HG02610 (cell line): Measurements from ENCODE around the gene TANK.

ENCODE experiments used
- ATAC-seq: cut with Tn5 transposase; IDR thresholded peaks from one replicate; pipeline ENCODE4 v1.9.1; 2021; ENCODE audit warnings: mild to moderate bottlenecking, moderate library complexity; ENCODE audit not compliant: unreplicated experiment

TANK gene, protein sequence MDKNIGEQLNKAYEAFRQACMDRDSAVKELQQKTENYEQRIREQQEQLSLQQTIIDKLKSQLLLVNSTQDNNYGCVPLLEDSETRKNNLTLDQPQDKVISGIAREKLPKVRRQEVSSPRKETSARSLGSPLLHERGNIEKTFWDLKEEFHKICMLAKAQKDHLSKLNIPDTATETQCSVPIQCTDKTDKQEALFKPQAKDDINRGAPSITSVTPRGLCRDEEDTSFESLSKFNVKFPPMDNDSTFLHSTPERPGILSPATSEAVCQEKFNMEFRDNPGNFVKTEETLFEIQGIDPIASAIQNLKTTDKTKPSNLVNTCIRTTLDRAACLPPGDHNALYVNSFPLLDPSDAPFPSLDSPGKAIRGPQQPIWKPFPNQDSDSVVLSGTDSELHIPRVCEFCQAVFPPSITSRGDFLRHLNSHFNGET

DNA sequence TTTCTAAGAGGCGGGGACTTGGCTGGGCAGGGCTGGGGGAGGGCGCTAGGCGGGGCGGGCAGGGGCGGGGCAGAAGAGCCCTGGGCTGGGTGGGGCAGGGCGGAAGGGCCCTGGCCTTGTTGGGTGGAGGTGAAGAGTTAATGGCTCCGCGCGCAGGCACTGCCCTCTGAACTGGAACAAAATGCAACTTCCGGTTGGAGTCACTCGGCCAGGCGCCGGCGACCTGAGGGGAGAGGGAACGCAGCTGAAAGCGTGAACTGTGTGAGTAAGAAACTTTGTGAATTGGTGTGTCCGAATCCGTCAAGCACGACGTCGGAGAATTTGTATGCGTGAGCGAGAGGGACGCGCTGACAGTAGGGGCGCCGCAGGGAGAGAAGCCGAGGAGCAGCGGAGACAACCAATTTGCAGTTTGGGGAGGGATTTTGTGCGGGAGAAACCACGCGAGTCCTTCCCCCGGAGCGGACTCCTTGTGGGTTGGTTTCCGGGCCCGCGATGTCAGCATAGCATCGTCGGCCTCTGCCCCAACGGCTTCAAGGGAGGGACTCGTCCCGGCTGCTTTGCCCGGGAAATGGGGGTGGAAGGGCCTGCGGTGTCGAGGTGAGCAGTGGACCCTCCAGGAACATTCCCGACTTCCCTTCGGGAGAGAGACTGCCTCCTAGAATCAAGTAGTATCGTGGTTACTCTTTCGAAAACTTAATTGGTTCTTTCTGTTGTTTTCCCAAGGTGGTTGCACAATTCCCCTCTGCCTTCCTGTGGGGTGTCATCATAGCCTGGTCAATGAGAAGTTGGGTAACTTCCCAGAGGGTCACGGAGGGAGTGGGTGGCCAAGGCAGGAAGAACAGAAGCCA is at the start of gene TANK:
Gene TANK, plus strand, starts transcription at position 203 of the 848 bp plus-strand sequence. CDS start 19,235 bp downstream, outside the sequence.
- ATAC-seq: peak; percentile 94

DNA sequence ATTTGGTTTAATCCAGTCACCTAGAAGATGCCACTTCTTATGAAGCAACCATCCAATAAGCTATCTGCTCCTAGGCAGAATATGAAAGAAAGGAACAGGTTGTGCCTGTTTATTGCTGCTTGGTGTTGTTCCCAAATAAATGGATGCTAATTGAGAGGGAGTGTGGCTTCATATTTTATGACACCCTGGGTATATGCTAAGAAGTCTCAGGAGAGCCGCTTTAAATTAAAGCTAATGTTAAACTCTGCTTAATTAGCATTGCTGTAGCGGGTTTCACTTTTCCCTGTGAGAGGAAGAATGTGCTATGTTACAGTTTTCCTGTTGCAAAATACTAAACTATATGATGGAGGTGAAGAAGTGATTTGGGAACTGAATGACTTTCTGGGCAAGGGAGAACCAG is 48.7 kb upstream of the TANK start:
- ATAC-seq: no peak

DNA sequence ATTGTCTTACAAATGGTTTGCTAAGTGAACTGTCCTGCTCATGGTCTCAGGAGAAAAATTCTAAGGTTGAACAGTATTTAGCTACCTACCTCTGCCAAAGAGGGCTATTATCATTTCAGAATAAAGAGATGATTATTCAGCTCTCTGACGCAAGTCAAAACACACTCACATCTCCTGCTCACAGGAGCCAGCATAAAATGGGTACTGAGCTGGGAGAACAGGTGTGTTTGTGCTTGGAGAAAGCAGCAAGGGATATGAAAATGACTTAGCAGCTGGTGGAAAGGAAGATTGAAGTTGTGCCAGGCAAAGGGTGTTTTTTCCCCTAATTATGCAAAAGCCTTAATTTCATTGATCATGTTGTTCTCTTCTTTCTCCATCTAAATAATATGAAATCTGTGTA is 47.3 kb upstream of the TANK start:
- no peak for ATAC-seq

DNA sequence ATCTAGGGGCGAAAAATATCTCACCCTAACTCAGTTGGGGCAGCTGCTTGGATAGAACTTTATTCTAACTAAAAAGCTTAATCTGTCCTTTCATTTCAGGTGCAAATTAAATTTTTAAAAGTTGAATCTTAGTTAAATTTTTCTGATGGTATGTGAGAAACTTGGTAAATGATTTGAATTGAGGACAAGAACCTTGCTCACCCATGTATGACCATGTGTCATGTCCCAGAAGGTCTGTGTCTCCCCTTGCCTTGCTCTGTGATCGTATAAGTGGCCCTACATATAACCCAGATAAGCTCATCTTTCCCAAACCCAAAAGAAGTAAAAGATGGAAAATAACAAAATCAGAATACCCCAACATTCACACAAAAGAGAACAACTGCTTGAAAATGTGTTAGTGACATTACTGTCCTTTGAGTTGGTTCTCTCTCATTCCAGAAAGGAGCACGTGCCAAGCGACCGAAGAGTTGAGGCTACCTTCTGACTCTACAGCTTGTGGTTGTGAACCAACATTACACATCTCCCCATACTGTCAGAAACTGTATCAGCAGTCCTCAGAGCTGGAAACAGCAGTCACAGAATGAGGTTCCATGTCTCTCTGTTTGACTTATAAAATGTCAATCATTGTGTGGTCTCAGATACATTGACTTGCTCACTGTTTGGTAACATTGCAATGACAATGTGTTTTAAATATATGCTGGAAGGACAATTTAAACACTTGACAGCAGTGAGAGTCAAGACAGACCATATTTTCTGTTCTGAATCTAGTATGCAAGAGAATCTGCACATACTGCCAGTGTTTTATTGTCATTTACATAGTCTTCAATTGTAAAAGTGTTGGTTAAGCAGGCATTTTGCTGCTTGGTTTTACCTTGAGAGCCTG is 46.3 kb upstream of the TANK start:
- no peak for ATAC-seq

DNA sequence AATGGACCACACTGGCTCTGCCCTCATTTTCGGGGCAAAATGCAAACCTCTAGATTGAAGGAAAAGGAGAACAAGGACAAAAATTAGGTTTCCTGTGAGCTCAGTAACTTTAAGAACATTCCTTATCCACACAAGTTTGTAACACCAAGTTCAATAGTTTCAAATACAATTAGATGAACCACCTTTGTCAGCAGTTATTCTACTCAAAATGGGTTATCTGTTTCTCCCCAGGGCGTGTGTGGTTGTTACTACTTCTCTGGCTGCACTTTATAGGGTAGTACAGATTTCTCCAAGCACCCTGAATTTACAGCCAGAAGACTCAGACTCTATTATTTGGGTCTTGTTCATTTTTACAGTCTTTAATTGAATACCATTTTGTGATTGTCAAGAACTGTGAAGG is 45.0 kb upstream of the TANK start:
- no peak for ATAC-seq

DNA sequence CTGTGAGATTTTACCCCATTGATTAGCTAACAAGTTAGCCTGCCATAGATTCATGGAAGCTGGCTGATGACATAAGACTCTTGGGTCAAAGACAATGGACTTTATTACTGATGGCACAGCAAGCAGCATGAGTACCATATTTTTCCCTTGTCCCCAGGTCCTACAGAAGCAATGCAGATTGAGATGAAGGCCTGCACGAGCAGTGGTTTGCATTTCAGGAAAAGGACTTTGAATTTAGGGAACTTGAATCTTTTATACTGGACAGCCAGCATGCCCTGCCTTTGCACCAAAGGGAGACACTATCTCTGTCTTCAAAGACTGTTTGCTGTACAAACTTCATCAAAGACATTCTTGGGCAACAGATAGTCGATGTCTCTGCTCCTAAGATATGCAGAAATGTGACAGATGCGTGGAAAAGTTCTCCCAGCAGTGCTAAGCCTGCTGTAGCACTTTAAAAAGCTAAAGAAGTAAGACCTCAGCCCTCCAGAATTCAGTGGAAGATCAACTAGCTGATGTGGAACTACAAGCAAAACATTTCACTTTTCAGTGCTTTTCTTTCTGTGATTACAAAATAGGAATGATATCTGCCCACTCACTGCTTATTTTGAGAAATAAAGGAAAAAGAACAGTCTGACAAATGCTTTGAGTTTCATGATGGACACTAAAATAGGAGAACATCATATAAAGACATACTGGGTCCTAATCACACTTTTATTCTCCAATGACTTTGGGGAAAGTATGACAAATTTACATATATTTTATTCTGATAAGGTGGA is 44.4 kb upstream of the TANK start:
- ATAC-seq: no peak

DNA sequence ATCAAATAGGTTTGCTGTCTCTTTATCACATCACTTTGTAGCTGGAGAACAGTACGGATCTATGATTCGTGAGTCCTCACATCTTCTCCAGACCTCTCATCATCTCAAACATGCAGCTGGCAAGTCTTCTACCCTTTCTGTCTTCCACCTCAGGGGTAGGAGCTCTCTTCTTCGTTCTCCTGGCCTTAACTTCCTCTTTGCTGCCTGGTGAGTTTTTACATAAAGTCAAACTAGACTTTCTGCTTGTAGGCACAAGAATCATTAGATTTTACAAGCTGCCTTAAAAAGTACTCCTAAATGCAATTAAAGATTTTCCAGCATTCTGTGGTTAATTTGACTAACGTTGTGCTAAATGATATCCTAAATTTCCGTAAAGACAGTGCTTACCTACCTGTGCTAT is 43.7 kb upstream of the TANK start:
- no peak for ATAC-seq

DNA sequence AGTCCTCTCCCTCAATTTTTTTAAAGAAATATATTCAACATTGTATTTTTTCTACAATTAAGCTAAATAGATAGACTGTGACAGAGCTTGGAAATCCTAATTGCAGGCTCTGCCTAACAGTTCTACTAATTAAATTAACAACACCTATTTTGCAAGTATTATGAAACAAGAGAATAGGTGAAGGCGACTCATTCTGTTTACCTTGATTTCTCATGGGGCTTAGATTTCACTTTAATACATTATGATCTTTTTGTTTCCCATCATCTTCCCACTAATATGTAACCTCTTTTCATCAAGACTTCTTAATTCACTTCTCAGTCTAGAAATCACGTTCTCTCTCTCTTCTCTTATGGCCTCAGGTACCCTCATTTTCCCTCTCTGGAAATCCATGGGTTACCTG is 42.7 kb upstream of the TANK start:
- no peak for ATAC-seq

DNA sequence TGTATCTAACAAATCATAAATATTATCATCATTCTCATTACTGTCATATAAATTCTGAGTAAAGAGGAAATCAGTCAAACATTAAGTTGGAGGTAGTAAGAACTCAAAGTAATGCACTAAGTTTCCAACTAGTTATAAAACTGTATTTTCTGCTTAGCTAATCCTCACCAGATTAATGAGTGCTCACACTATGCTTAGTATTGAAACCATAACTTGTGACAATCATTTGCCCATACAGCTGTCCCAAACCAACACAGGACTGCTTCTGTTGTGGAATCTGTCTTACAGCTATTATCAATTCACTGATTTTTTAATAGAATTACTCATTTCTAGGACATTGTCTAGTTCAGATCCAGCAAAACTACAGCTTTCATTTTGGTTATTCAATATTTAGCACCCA is 41.5 kb upstream of the TANK start:
- ATAC-seq: no peak

DNA sequence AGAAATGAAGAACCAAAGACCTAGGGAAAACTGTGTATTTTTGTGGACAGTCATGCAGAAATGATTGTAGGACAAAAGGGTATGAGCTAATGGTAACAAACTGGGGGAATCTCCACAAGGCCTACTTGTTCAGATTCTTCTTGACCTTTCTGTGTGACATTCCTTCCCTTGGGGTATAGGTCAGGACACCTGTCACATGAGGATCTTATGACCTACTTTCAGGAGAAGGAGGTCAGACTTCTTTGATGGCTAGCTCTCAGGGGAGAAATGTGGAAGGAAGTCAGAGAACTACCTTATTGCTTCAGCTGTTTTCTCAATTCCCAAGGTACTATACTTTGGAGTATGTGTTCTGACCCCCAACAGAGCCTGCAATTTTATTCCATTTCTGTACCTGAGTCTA is 40.7 kb upstream of the TANK start:
- no peak for ATAC-seq

DNA sequence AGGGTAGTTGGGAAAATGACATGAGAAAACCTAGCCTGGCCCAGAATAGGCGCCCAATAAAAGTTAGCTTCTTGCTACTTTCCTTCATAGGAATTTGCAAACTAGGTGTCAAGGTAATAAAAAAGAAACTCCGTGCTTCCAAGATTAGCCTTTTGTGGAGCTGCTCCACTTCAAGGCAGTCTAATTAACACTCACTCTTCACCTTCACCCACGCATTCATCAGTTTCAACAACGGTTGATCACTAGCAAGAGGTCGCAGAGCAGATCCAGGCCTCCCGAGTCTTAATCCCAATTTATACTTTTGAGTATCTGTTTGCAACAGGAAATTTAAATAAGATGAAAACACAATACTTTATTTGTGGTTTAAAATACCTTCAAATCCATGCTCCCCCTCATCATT is 39.5 kb upstream of the TANK start:
- no peak for ATAC-seq

DNA sequence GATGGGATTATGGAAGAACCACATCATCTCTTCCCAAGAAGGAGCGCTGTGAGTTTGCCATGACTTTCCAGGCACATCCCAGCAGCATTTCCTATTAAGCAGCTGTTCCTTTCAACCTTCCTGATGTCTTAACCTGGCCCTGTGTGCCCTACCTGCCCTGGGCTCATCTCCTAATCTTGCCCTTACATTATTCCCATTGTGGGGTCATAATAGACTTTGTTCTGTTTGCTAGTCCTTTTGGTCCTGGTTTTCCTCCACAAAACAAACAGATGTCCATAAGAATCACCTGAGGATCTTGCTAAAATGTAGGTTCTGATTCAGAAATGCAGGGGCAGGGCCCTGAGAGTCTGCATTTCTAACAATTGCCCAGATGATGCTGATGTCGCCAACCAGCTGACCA is 38.6 kb upstream of the TANK start:
- no peak for ATAC-seq

DNA sequence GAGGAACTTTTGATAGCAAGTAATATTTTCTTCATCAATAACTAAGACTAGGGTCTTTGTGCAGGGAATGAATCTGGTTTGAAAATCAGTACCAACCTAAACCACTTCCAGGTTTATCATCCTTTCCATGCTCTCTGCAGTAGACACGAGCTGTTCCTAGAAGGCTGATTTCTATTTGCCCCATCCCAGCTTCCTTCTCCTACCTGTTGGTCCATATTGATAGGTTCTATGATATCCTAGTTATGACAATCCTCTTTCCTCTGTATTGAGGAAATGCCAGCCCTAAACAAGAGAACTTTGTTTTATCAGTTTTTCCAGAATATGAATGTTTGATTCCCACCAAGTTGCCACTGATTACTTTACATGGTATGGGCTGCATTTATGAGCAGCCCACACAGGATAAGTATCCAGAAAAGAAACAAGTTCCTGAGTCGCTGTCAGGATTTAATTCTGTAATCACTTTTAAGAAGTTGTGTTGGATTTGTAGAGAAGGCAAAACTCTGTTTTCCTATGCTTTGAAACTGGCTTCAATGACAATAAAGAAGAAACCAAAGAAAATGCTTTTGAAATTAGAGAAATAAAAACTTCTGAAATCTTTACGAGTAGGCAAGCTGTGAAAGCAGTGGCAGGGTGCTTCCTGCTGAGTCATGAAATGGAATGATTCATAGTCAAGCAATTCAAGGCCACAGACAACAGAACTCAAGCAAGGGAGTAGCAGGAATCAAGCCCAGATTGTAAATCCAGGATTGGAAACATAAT is 37.3 kb upstream of the TANK start:
- peak; percentile 78 for ATAC-seq

DNA sequence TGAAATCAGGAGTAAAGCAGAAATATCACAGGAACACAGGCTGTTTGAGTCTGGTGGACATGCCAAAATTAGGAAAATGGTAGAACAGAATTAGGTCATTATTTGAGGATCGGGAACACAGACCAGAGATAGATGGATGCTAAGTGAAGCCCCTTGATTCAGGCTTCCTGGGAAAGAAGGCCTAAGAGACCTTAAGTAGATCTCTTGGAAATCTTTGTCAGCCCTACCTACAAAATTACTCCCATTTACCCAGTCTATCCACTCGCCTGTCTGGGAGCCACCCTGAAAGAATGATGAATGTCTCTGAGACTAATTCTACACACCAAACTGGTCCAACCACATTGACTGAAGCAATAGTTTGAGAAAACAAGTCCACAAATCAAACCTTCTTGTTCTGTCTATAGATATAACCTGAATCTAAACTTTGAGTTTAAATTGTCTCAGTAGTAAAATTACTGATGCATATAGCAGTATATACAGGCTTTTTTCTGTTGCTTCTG is 36.6 kb upstream of the TANK start:
- ATAC-seq: no peak

DNA sequence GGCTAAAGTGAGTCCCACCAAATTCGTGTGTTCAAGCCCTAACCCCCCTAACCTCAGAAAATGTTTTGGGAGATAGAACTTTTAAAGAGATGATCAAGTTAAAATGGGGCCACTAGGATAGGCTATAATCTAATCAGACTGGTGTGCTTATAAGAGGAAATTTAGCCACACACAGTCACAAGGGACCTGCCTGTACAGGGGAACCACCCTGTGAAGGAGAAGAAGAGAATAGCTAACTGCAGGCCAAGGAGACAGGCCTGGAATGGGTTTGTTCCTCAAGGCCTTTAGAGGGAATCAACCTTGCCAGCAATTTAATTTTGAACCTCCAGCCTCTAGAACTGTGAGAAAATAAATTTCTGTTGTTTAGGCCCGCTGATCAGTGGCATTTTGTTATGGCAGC is 36.0 kb upstream of the TANK start:
- ATAC-seq: peak; percentile 53

DNA sequence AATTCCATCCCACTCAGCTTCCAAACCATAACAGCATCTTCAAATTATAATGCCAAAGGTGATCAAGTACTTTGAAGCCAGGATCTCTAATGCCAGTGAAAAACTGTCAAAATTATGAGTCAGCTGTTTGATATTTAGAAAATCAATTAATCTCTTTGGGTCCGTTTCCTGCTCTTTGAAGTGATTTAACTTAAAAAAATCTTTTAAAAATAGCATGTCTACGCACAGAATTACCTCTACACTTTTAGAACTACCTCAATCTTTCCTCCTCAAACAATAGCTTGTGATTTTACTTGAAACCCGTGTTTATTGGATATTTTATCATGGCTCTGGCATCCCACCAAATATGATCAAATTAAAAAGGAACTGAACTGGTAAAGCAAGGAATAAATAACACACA is 31.3 kb upstream of the TANK start:
- no peak for ATAC-seq

DNA sequence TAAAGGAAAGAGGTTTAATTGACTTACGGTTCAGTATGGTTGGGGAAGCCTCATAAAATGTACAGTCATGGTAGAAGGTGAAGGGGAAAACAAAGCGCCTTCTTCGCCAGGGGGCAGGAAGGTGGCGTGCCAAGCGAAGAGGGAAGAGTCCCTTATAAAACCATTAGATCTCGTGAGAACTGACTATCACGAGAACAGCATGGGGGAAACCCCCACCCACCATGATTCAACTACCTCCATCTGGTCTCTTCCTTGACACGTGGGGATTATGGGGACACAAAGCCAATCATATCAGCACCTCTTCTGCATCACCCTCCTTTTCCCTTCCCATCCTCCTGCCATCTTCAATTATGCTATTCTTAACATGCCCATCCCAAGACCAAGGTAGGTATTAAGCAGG is 29.9 kb upstream of the TANK start:
- no peak for ATAC-seq

DNA sequence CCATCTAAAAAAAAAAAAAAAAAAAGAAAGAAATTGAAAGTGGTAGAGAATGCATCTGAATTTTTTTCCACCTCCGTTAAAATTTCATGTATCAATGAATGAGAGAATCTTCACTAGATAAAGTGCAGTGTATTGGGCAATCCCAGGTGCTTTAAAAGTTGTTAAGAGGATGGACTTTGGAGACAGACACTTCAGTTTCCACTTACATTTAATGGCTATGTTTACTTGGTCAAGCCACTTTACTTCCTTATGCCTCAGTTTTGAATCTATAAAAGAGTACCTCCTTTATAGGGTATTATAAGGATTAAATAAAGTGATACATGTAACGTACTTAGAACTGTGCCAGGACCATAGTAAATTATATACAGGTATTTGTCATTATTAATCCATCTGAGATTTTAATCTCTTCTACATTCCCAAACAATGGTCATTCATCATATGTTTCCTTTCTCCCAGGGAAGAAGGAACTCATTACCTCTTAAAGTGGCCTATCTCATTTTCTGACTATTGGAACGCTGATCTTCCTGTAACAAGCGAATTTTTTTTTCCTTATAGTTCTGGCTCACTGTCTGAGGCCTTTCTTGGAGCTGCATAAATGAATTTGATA is 29.1 kb upstream of the TANK start:
- no peak for ATAC-seq

DNA sequence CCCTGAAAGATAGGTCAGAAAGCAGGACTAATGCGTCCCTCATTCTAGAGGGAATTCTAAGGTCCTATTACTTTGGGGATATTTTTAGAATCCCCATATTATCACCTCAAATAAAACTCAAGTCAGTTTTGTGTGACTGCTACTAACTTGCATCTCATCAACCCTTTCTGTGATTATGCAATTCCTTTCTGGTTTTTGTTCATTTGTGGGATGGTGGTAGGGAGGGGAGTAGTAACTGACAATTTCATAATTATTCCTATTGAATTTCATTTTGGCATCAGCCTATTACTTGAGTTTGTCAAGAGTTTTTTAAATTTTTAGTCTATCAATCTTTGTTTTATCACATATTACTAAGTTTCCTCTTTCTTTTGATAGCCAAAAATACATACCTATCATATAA is 28.4 kb upstream of the TANK start:
- no peak for ATAC-seq
